SK-N-SH (cell line): ENCODE results near the gene RASIP1.
"Not testable (repeated sequence)": the region's sequence is repeated elsewhere in the genome, so short reads cannot be mapped to it uniquely, and the experiment has no call there.

ENCODE experiments used
- CTCF ChIP-seq: fragments of 200-600 bp; sonication (generic); IDR thresholded peaks from 2 replicates; pipeline ENCODE4 v1.6.1; 2017; ENCODE audit warnings: antibody characterized with exemption, mild to moderate bottlenecking, moderate library complexity
- EP300 ChIP-seq, 2 experiments: IDR thresholded peaks; 2 replicates each; pipeline versions ENCODE4 v1.4.0 to v1.6.1; 2012; ENCODE audit warnings: borderline replicate concordance in 1 of 2, low read depth in 1 of 2, low read length in 1 of 2
- EZH2phosphoT487 ChIP-seq: fragments of 200-600 bp; sonication (generic); IDR thresholded peaks from 2 replicates; pipeline ENCODE4 v1.6.1; 2017; ENCODE audit warnings: low read depth, mixed run types, mild to moderate bottlenecking, antibody characterized with exemption, moderate library complexity, borderline replicate concordance
- FOXJ3 ChIP-seq: sonication (generic); formaldehyde crosslinking; IDR thresholded peaks from 2 replicates; pipeline ENCODE4 v1.5.1; 2020; ENCODE audit warnings: mild to moderate bottlenecking, missing genetic modification reagents
- MXI1 ChIP-seq: IDR thresholded peaks from 2 replicates; pipeline ENCODE4 v1.6.1; 2012; ENCODE audit warnings: mild to moderate bottlenecking, low read depth, low read length, improper control_type of control experiment
- NFIC ChIP-seq: IDR thresholded peaks from 2 replicates; pipeline ENCODE4 v1.4.0; 2012; ENCODE audit warnings: borderline replicate concordance
- RFX5 ChIP-seq: IDR thresholded peaks from 2 replicates; pipeline ENCODE4 v1.6.1; 2012; ENCODE audit warnings: mild to moderate bottlenecking, improper control_type of control experiment, low read length
- TAF1 ChIP-seq: IDR thresholded peaks from 2 replicates; pipeline ENCODE4 v1.6.1; 2012; ENCODE audit warnings: low read depth, mild to moderate bottlenecking, low read length, moderate library complexity, borderline replicate concordance
- USF1 ChIP-seq: IDR thresholded peaks from 2 replicates; pipeline ENCODE4 v1.4.0; 2012; ENCODE audit warnings: low read depth, borderline replicate concordance

- TF ChIP-seq USF1; CTCF; EZH2phosphoT487; NFIC; FOXJ3 (CRISPR knock-in tag); RFX5; MXI1; EP300 (IDR thresholded peaks at IDR 0.05; ENCODE audit: borderline replicate concordance in 1 of 2, low read depth in 1 of 2, low read length in 1 of 2); TAF1: not testable (repeated sequence)
These were observed 46.9 kb upstream of the RASIP1 start for GRCh38 chr19:48787331-48787730.
